Measurements from ENCODE around the gene RPUSD1.

The RPUSD1 gene

GRCh38 chr16:790086-790485 lies 1.9 kb upstream of the RPUSD1 start:
- in situ Hi-C loops (cut with HindIII; ENCODE audit: low pct_ligation_motif_present, low pct_unique_long_range_greater_than_20kb, low sequenced_read_pairs) = no loop called here
- no peak for DNase-seq

- DNase-seq = no peak
- in situ Hi-C loops (cut with HindIII; ENCODE audit: low pct_ligation_motif_present, low pct_unique_long_range_greater_than_20kb, low sequenced_read_pairs) = no loop called here
Observed at GRCh38 chr16:789191-789850, 1.1 kb upstream of the RPUSD1 start.

GRCh38 chr16:788399-789126 lies 382 bp upstream of the RPUSD1 start, which contains the start of gene CHTF18:
CHTF18 (plus strand) TSS chr16:788620; CDS start chr16:788685, 65 bp downstream.
- DNase-seq = peak; percentile 93
- in situ Hi-C loops (cut with HindIII; ENCODE audit: low pct_ligation_motif_present, low pct_unique_long_range_greater_than_20kb, low sequenced_read_pairs) = no loop called here

GRCh38 chr16:787321-787966 lies 737 bp downstream of the RPUSD1 start:
- in situ Hi-C loops (cut with HindIII; ENCODE audit: low pct_ligation_motif_present, low pct_unique_long_range_greater_than_20kb, low sequenced_read_pairs) = no loop called here
- DNase-seq = no peak

- DNase-seq = peak; percentile 76
- in situ Hi-C loops (cut with HindIII; ENCODE audit: low pct_ligation_motif_present, low pct_unique_long_range_greater_than_20kb, low sequenced_read_pairs) = no loop called here
Observed at GRCh38 chr16:785563-786535, 2.3 kb downstream of the RPUSD1 start.

GRCh38 chr16:784431-784830 lies 3.8 kb downstream of the RPUSD1 start:
- no peak for DNase-seq
- in situ Hi-C loops (cut with HindIII; ENCODE audit: low pct_ligation_motif_present, low pct_unique_long_range_greater_than_20kb, low sequenced_read_pairs) = no loop called here

GRCh38 chr16:783404-784161 lies 4.6 kb downstream of the RPUSD1 start:
- in situ Hi-C loops (cut with HindIII; ENCODE audit: low pct_ligation_motif_present, low pct_unique_long_range_greater_than_20kb, low sequenced_read_pairs) = no loop called here
- DNase-seq = no peak

GRCh38 chr16:782766-783403 lies 5.3 kb downstream of the RPUSD1 start:
- in situ Hi-C loops (cut with HindIII; ENCODE audit: low pct_ligation_motif_present, low pct_unique_long_range_greater_than_20kb, low sequenced_read_pairs) = no loop called here
- no peak for DNase-seq

GRCh38 chr16:782258-782657 lies 5.9 kb downstream of the RPUSD1 start:
- no peak for DNase-seq
- in situ Hi-C loops (cut with HindIII; ENCODE audit: low pct_ligation_motif_present, low pct_unique_long_range_greater_than_20kb, low sequenced_read_pairs) = no loop called here

GRCh38 chr16:781346-782010 lies 6.7 kb downstream of the RPUSD1 start:
- in situ Hi-C loops (cut with HindIII; ENCODE audit: low pct_ligation_motif_present, low pct_unique_long_range_greater_than_20kb, low sequenced_read_pairs) = no loop called here

GRCh38 chr16:780296-780695 lies 7.9 kb downstream of the RPUSD1 start:
- in situ Hi-C loops (cut with HindIII; ENCODE audit: low pct_ligation_motif_present, low pct_unique_long_range_greater_than_20kb, low sequenced_read_pairs) = no loop called here
- no peak for DNase-seq

More at GRCh38 chr16:781346-782010, 6.7 kb downstream of the RPUSD1 start:
- DNase-seq = no peak

GRCh38 chr16:779561-779960 lies 8.6 kb downstream of the RPUSD1 start:
- in situ Hi-C loops (cut with HindIII; ENCODE audit: low pct_ligation_motif_present, low pct_unique_long_range_greater_than_20kb, low sequenced_read_pairs) = no loop called here
- no peak for DNase-seq

- no peak for DNase-seq
- in situ Hi-C loops (cut with HindIII; ENCODE audit: low pct_ligation_motif_present, low pct_unique_long_range_greater_than_20kb, low sequenced_read_pairs) = no loop called here
Observed at GRCh38 chr16:778909-779527, 9.2 kb downstream of the RPUSD1 start.

GRCh38 chr16:778447-778846 lies 9.7 kb downstream of the RPUSD1 start:
- DNase-seq = no peak

GRCh38 chr16:777826-778225 lies 10.4 kb downstream of the RPUSD1 start:
- peak; percentile 23 for DNase-seq
- in situ Hi-C loops (cut with HindIII; ENCODE audit: low pct_ligation_motif_present, low pct_unique_long_range_greater_than_20kb, low sequenced_read_pairs) = no loop called here

More at GRCh38 chr16:778447-778846, 9.7 kb downstream of the RPUSD1 start:
- in situ Hi-C loops (cut with HindIII; ENCODE audit: low pct_ligation_motif_present, low pct_unique_long_range_greater_than_20kb, low sequenced_read_pairs) = no loop called here

GRCh38 chr16:776824-777223 lies 11.4 kb downstream of the RPUSD1 start:
- DNase-seq = no peak
- in situ Hi-C loops (cut with HindIII; ENCODE audit: low pct_ligation_motif_present, low pct_unique_long_range_greater_than_20kb, low sequenced_read_pairs) = no loop called here

All from ACHN (cell line).